Measurements from ENCODE around the gene ZNF135.

GRCh38 chr19:58058467-58058866, 615 bp upstream of the ZNF135 start:
- TF ChIP-seq CTCF (IDR thresholded peaks at IDR 0.05; ENCODE audit: extremely low read depth in 1 of 2, insufficient read depth in 1 of 2, low read depth in 1 of 2, low read length in 2 of 2) (no peak), FOS (IDR thresholded peaks at IDR 0.05; ENCODE audit: borderline replicate concordance, insufficient read depth, low read length) (no peak), POLR2A (IDR thresholded peaks at IDR 0.05; ENCODE audit: low read depth, low read length) (no peak), EZH2 (IDR thresholded peaks at IDR 0.05; ENCODE audit: borderline replicate concordance, low read depth, low read length, severe bottlenecking) (no peak), MYC (IDR thresholded peaks at IDR 0.05; ENCODE audit: low read depth, low read length) (no peak), POLR2AphosphoS5 (IDR thresholded peaks at IDR 0.05; ENCODE audit: insufficient read depth, low read depth, low read length) (no peak), MAX (IDR thresholded peaks at IDR 0.05; ENCODE audit: insufficient read depth, insufficient read length) (no peak), JUN (IDR thresholded peaks at IDR 0.05; ENCODE audit: borderline replicate concordance, insufficient read depth, insufficient read length, low read depth) (no peak), GATA2 (IDR thresholded peaks at IDR 0.05; ENCODE audit: insufficient read depth, insufficient read length, low read depth, low read length) (no peak)
